GM21360 (cell line): Measurements from ENCODE around the gene PHRF1.

Source experiments
- ATAC-seq: cut with Tn5 transposase; IDR thresholded peaks from one replicate; pipeline ENCODE4 v1.9.1; 2021; ENCODE audit warnings: mild to moderate bottlenecking, moderate library complexity; ENCODE audit not compliant: unreplicated experiment

PHRF1 gene

DNA sequence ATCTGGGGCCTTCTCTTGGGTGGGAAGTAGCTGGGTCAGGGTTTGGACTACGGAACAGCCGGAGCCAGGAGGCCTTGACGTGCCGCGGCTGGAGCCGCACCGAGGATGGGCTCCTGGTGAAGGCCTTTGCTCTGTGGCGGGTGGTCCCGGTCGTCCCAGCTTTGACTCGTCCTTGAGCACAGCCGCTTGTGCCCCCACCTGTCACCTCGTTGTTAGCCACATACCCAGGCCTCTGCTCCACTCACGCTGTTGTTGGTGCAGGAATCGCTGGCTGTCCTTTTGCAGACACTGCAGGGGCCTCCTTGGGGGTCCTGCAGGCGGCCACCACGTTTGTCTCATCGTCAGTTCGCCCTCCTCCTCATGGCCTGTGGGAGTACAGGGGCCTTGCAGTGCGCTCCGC is 17.1 kb downstream of the PHRF1 start:
- no peak for ATAC-seq

DNA sequence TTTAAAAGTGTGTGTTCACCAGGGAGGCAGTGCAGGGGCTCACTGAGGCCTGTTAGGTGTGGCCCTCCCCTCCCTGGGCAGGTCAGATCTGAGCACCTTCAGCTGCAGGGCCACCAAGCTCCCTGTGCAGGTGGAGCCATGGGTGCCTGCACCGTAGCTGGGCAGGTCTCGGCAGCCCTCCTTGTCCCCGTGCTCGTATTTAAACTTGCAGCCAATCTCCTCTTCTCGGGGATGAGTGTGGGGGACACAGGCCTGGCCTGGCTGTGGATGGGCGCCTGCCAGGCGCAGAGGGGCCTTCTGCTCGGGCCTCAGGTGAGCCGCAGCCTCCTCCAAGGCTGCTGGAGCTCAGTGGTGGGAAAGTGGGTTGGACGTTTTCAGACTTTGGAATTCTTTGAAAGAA is 19.1 kb downstream of the PHRF1 start:
- ATAC-seq, result no peak

DNA sequence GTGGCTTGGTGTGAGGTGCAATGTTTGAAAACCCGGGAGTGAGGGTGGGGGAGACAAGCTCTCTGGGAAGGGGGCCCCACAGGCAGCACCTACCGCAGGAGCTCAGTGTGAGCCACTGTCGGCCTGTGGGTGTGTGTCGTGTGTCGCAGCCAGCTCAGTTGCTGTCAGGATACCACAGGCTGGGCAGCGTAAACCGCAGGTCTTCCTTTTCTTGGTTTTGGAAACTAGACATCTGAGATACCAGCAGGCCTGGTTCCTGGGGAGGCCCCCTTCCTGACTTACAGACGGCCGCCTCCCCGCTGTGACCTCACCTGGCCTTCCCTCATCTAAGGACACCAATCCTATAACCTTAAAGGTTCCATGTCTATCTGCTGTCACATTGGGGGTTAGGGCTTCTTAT is 20.1 kb downstream of the PHRF1 start:
- ATAC-seq, result no peak

DNA sequence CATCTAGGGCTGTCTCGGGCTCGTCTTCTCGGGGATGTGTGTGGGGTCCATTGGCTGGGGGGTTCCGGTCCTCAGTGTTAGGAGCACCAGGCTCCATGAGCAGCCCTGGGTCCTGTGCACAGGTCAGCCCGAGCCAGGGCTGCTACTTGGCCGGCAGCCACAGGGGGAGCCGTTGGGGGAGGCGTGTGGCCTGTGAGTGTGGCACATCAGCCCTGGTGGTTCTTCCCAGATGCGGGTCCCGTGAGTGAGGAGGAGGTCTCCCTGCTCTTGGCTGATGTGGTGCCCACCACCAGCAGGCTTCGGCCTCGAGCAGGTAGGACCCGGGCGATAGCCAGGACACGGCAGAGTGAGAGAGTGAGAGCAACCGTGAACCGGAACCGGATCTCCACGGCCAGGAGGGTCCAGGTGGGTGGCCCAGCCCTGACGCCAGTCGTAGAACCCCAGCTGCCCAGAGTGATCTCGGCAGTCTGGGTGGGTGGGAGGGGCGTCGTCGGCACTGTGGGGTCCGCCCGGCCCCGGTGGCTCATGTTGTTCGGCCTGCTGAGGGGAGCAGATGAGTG is 21.0 kb downstream of the PHRF1 start:
- ATAC-seq, result no peak

DNA sequence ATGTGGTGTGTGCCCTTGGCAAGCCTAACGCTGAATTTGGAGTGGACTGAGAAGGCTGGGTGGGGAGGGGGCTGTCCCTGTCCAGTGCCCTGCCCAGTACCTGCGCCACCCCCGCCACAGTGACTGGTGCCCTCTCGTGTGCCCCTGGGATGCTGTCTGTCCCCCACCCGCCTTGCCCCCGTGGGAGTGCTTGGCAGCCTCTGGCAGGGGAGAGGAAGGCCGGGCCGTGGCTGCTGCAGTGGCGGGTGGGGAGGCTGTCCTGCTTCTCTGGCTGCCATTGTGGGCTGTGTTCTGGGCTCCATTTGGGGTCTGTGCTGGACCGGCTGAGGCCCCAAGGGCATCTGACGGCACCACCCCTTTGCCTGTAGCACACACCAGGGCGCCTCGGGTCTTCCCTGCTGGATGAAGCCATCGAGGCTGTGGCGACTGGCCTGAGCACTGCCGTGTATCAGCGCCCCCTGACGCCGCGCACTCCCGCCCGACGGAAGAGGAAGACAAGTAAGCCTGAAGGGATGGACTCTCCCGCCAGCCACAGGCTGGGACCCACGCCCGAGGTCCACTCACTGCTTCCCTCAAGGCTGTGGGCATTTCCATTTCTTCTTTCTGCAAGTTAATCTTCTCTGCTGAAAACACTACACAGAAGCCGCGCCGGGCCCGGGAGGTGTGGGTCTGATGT is 21.9 kb downstream of the PHRF1 start:
- ATAC-seq, result no peak

DNA sequence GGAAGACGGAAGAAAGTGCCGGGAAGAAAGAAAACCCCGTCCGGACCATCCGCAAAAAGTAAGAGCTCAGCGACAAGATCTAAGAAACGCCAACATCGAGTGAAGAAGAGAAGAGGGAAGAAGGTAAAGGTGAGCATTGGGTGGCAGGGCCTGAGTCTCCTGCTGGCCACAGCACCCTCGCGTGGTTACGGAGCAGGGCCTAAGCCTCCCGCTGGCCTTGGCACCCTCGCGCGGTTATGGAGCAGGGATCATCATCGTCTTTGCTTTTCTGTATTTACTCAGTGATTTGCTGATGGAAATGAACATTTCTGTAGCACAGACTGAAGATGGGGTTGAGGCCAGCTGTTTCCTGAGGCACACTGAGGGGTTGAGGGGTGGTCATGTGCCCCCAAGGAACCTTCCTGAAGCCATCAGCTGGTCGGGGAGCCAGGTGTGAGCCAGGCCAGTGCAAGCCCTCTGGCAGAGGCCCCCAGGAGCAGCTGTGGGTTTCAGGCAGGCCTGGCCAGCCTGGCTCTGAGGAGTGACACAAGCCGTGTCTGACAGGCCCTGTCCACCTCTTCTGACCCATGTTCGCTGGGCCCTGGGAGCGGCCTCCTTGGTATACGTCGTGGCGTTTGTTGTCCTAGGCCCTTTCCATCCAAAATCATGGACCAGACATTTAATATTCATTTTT is 25.4 kb downstream of the PHRF1 start:
- no peak for ATAC-seq

DNA sequence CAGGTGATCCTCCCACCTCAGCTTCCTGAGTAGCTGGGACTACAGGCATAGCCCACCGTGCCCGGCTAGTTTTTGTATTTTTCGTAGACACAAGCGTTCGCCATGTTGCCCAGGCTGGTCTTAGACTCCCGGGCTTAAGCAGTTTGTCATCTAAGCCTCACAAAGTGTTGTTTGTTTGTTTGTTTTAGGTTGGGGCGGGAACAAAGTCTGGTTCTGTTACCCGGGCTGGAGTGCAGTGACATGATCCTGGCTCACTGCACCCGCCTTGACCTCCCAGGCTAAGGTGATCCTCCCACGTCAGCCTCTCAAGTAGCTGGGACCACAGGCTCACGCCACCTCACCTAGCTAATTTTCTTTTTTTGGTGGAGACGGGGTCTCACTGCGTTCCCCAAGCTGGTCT is 26.9 kb downstream of the PHRF1 start:
- ATAC-seq, result no peak

DNA sequence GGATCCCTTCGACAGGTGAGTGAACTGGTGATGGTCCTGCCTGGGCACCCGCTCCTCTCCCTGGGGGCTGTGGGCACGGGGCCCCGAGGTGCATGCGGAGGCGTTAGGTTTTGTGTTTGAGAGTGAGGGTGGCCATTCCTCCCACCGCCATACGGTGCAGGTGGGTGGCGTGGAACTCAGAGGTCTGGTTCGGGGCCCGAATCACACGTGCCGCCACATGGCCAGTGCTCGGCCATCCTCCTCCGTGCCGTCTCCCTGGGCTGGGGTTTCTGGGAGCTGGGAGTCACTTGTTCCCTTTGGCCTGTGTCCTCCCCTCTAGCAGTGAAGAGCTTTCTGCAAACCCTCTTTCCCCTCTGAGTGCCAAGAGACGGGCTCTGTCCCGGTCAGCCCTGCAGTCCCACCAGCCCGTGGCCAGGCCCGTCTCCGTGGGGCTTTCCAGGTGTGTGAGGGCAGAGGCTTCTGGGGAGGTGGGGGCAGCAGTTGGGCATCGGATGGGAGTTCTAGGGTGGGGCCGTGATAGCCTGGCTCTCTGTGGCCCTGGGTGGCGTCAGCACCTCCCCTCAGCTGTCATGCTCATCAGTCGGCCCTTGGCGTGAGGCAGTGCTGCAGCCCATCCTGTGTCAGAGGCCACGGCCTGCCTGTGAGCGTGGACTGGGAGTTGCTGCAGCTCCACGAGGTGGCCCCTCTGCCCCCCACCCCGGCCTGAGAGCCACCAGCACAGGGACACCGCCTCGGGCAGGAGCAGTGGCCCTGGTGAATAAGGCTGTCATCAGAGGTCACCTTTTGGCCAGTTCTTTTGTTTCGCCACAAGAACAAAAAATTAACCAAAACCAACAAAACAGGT is 29.2 kb downstream of the PHRF1 start:
- no peak for ATAC-seq

DNA sequence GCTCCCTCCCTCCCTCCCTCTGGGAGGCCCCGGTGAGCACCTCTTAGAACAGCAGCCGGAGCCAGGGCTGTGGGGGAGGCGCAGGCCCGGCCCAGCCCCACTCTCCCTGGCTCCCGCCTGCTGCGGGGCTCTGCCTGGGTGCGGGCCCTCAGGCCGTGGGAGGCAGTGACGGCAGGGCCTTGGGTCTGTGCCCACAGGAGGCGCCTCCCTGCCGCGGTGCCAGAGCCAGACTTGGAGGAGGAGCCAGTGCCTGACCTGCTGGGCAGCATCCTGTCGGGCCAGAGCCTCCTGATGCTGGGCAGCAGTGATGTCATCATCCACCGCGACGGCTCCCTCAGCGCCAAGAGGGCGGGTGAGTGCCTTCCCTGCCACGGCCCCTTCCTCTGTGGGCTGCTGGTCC is 30.0 kb downstream of the PHRF1 start:
- no peak for ATAC-seq

DNA sequence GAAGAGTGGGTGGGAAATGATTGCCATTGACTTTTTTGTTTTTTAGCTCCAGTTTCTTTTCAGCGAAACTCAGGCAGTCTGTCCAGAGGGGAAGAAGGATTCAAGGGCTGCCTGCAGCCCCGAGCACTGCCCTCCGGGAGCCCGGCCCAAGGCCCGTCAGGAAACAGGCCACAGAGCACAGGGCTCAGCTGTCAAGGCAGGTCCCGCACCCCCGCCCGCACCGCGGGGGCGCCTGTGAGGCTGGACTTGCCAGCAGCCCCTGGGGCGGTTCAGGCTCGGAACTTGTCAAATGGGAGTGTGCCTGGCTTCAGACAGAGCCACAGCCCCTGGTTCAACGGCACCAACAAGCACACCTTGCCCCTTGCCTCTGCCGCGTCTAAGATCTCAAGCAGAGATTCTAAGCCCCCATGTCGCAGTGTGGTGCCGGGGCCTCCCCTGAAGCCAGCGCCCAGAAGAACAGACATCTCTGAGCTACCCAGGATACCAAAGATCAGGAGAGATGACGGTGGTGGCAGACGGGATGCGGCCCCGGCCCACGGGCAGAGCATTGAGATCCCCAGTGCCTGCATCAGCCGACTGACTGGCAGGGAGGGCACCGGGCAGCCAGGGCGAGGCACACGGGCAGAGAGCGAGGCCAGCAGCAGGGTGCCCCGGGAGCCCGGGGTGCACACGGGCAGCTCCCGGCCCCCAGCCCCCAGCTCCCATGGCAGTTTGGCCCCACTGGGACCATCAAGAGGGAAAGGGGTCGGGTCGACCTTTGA is 30.9 kb downstream of the PHRF1 start:
- ATAC-seq, result no peak

DNA sequence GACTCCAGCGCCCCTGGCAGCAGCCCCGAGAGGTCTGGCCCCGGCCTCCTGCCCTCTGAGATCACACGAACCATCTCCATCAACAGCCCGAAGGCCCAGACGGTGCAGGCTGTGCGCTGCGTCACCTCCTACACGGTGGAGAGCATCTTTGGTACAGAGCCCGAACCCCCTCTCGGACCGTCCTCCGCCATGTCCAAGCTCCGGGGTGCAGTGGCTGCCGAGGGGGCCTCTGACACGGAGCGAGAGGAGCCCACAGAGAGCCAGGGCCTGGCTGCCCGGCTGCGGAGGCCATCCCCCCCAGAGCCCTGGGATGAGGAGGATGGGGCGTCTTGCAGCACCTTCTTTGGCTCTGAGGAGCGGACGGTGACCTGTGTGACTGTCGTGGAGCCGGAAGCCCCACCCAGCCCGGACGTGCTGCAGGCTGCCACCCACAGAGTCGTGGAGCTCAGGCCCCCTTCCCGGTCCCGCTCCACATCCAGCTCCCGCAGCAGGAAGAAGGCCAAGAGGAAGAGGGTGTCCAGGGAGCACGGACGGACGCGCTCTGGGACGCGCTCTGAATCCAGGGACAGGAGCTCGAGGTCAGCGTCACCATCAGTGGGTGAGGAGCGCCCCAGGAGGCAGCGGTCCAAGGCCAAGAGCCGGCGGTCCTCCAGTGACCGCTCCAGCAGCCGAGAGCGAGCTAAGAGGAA is 31.8 kb downstream of the PHRF1 start:
- no peak for ATAC-seq

DNA sequence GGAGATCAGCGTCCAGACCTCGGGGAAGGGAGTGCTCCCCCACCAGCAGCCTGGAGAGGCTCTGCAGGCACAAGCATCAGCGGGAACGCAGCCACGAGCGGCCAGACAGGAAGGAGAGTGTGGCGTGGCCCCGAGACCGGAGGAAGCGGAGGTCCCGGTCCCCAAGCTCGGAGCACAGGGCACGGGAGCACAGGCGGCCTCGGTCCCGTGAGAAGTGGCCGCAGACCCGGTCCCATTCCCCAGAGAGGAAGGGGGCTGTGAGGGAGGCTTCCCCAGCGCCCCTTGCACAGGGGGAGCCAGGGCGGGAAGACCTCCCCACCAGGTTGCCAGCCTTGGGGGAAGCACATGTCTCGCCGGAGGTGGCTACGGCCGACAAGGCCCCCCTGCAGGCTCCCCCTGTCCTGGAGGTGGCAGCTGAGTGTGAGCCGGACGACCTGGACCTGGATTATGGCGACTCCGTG is 32.6 kb downstream of the PHRF1 start:
- no peak for ATAC-seq

DNA sequence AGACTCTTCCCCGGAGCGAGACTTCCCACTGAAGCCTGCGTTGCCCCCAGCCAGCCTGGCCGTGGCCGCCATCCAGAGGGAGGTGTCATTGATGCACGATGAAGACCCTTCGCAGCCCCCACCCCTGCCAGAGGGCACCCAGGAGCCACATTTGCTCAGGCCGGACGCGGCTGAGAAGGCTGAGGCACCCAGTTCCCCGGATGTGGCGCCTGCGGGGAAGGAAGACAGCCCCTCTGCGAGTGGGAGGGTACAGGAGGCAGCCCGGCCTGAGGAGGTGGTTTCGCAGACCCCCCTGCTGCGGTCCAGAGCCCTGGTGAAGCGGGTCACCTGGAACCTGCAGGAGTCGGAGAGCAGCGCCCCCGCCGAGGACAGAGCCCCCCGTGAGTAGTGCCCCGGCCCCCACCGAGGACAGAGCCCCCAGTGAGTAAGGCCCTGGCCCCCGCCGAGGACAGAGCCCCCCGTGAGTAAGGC is 33.1 kb downstream of the PHRF1 start:
- no peak for ATAC-seq

DNA sequence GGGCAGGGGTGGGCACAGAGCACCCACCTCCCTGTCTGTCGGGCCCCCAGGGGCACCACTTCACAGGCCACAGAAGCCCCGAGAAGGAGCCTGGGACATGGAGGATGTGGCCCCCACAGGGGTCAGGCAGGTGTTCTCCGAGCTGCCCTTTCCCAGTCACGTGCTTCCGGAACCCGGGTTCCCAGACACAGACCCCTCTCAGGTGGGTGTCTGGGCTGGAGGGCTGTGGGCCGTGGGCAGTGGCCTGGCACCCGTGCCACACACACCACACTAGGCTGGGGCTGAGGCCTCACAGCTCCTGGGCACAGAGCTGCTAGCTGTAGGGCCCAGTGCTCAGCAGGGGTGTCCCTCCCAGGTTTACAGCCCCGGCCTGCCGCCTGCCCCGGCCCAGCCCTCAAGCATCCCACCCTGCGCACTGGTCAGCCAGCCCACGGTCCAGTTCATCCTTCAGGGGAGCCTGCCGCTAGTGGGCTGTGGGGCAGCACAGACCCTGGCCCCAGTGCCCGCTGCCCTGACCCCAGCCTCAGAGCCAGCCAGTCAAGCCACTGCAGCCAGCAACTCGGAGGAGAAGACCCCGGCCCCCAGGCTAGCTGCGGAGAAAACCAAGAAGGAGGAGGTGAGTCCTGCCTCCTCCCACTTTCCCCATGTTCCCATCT is 34.0 kb downstream of the PHRF1 start:
- no peak for ATAC-seq

DNA sequence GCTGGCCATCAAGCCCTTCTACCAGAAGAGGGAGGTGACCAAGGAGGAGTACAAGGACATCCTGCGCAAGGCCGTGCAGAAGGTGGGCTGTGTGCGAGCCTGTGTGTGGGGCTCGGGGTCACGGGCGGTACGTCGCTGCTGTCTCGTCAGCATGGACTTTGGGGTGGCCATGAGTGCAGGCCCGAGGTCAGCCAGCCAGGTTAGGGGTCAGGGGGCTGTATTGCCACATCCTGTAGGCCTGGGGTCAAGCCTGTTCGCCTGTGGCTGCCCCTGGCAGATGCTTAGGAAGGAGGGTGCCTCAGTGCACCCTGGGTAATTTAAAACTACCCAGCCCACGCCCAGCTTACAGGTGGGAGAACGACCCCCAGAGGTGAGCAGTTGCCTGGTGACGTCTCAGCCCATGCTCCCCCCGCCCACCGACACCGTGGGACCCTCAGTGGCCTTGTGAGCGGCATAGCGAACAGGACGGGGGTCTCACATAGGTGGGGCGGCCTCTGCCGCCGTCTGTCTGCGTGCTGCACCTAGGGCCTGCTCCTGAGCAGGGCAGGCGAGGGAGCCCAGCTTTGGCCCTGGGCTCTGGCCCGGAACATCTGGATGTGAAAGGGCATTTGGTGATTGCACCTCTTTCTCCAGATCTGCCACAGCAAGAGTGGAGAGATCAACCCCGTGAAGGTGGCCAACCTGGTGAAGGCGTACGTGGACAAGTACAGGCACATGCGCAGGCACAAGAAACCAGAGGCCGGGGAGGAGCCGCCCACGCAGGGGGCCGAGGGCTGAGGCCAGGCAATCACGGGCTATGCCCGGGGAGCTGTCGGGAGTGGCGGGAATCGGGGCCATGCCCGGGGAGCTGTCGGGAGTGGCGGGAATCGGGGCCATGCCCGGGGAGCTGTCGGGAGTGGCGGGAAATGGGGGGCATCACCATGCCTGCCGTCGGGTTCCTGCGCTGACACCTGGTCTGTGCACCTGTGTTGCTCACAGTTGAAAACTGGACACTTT is 35.0 kb downstream of the PHRF1 start:
- no peak for ATAC-seq

DNA sequence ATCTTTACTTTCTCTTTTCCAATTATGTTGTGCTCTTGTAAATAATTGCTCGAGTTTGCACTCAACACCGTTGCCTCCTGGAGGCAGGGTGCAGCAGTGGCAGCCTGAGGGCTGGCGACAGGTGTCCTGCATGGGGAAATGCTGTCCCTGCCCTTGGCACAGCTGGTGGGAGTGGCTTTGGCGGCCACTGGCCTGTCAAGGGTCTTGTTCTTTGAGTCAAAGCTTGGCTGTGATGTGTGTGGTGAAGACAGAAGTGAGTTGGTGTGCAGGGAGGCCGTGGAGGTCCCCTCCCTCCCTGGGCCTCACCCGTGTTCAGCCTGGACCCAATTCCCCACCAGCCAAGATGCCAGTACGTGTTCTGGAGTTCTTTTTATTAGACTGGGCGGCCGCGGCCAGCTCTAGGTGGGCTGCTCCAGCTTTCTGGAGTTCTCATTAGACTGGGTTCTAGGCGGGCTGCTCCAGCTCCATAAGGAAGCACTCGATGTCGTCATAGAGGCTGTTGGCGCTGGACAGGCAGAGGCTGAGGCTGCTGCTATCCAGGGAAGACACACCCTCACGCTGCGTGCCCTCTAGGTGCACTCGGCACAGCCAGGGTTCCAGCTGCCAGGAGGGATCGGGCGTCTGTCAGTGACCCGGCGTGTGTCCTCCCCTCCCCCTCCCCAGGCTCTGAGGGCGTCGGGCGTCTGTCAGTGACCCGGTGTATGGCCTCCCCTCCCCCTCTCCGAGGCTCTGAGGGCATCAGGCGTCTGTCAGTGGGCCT is 36.1 kb downstream of the PHRF1 start:
- no peak for ATAC-seq

DNA sequence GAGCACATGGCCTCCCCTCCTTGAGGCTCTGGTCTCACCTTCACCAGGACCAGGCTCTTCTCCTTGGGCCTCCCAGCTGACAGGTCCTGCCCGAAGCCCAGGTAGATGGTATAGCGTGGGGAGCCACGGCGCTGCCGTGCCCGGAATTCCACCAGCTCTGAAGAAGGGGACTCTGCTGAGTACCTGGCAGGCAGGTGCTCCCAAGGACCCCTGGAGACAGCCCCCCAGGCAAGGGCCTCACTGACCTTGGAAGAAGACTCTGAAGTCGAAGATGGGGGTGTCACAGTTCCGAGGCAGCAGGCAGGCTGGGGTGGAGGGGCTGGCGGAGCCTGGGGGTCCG is 36.7 kb downstream of the PHRF1 start:
- no peak for ATAC-seq
